ENCODE data around the gene PPARA. TPM values are rescaled to one million over a fixed set of nuclear protein-coding genes. Genes with fewer than 3 reads are reported as not detected.

Gene PPARA
- total and polyA plus RNA-seq, 2 experiments from 2014 or later = 4.7 to 12.6 TPM

DNA sequence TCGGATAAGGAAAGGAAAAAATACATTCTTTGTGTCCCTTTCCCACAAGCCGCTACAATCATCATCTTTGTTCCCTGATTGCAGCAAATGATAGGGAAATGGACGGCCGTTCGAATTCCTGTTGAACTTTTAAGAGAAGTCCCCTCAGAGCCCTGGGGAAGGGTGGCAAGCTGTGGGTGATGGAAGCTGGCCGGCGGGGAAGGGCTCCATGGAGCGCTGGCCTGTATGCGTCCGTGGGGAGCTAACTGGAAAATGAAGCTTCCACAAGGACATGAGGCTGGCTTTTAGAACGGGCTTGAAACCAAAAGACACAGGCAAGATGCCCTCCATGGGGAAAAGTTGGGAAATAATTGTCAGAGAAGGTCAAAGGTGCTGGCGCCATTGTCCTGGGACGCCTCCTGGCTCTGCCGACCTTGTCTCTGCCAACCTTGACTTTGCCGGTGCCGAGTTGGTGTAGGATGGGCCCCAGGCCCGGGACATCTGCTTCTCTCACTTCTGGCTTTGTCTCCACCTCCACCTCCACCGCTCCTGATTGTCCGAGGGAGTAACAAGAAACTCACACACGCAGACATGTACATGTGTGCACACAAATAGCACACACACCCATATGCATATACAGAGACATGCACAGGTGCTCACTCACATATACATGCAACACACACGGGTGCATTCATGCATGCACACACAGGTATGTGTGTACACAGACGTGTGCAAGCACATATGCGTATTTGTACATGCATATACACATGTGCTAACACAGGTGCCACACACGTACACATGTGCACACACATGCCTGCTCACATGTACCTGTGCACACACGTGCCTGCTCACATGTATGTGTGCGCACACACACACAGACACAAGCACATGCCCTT is 14.5 kb upstream of the PPARA start (continued):
- TF ChIP-seq, protein P1, sequence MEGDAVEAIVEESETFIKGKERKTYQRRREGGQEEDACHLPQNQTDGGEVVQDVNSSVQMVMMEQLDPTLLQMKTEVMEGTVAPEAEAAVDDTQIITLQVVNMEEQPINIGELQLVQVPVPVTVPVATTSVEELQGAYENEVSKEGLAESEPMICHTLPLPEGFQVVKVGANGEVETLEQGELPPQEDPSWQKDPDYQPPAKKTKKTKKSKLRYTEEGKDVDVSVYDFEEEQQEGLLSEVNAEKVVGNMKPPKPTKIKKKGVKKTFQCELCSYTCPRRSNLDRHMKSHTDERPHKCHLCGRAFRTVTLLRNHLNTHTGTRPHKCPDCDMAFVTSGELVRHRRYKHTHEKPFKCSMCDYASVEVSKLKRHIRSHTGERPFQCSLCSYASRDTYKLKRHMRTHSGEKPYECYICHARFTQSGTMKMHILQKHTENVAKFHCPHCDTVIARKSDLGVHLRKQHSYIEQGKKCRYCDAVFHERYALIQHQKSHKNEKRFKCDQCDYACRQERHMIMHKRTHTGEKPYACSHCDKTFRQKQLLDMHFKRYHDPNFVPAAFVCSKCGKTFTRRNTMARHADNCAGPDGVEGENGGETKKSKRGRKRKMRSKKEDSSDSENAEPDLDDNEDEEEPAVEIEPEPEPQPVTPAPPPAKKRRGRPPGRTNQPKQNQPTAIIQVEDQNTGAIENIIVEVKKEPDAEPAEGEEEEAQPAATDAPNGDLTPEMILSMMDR (conservative IDR thresholded peaks at IDR 0.05; ENCODE audit: low read depth in 2 of 2) = no peak
- TF ChIP-seq, protein P2, sequence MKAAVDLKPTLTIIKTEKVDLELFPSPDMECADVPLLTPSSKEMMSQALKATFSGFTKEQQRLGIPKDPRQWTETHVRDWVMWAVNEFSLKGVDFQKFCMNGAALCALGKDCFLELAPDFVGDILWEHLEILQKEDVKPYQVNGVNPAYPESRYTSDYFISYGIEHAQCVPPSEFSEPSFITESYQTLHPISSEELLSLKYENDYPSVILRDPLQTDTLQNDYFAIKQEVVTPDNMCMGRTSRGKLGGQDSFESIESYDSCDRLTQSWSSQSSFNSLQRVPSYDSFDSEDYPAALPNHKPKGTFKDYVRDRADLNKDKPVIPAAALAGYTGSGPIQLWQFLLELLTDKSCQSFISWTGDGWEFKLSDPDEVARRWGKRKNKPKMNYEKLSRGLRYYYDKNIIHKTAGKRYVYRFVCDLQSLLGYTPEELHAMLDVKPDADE (IDR thresholded peaks at IDR 0.05) = no peak
- TF ChIP-seq, protein P3, sequence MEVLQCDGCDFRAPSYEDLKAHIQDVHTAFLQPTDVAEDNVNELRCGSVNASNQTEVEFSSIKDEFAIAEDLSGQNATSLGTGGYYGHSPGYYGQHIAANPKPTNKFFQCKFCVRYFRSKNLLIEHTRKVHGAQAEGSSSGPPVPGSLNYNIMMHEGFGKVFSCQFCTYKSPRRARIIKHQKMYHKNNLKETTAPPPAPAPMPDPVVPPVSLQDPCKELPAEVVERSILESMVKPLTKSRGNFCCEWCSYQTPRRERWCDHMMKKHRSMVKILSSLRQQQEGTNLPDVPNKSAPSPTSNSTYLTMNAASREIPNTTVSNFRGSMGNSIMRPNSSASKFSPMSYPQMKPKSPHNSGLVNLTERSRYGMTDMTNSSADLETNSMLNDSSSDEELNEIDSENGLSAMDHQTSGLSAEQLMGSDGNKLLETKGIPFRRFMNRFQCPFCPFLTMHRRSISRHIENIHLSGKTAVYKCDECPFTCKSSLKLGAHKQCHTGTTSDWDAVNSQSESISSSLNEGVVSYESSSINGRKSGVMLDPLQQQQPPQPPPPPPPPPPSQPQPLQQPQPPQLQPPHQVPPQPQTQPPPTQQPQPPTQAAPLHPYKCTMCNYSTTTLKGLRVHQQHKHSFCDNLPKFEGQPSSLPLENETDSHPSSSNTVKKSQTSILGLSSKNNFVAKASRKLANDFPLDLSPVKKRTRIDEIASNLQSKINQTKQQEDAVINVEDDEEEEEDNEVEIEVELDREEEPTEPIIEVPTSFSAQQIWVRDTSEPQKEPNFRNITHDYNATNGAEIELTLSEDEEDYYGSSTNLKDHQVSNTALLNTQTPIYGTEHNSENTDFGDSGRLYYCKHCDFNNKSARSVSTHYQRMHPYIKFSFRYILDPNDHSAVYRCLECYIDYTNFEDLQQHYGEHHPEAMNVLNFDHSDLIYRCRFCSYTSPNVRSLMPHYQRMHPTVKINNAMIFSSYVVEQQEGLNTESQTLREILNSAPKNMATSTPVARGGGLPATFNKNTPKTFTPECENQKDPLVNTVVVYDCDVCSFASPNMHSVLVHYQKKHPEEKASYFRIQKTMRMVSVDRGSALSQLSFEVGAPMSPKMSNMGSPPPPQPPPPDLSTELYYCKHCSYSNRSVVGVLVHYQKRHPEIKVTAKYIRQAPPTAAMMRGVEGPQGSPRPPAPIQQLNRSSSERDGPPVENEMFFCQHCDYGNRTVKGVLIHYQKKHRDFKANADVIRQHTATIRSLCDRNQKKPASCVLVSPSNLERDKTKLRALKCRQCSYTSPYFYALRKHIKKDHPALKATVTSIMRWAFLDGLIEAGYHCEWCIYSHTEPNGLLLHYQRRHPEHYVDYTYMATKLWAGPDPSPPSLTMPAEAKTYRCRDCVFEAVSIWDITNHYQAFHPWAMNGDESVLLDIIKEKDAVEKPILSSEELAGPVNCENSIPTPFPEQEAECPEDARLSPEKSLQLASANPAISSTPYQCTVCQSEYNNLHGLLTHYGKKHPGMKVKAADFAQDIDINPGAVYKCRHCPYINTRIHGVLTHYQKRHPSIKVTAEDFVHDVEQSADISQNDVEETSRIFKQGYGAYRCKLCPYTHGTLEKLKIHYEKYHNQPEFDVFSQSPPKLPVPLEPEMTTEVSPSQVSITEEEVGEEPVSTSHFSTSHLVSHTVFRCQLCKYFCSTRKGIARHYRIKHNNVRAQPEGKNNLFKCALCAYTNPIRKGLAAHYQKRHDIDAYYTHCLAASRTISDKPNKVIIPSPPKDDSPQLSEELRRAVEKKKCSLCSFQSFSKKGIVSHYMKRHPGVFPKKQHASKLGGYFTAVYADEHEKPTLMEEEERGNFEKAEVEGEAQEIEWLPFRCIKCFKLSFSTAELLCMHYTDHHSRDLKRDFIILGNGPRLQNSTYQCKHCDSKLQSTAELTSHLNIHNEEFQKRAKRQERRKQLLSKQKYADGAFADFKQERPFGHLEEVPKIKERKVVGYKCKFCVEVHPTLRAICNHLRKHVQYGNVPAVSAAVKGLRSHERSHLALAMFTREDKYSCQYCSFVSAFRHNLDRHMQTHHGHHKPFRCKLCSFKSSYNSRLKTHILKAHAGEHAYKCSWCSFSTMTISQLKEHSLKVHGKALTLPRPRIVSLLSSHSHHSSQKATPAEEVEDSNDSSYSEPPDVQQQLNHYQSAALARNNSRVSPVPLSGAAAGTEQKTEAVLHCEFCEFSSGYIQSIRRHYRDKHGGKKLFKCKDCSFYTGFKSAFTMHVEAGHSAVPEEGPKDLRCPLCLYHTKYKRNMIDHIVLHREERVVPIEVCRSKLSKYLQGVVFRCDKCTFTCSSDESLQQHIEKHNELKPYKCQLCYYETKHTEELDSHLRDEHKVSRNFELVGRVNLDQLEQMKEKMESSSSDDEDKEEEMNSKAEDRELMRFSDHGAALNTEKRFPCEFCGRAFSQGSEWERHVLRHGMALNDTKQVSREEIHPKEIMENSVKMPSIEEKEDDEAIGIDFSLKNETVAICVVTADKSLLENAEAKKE (CRISPR knock-in tag; IDR thresholded peaks at IDR 0.05) = no peak
- no peak for TF ChIP-seq ZNF114 (CRISPR knock-in tag; IDR thresholded peaks at IDR 0.05)
- no peak for TF ChIP-seq EZH2 (IDR thresholded peaks at IDR 0.05; ENCODE audit: low read depth, unreplicated experiment)

Measured in GM23338 (cell line).